ENCODE data around the gene NUTM2D. TPM values are rescaled to one million over a fixed set of nuclear protein-coding genes. Genes with fewer than 3 reads are reported as not detected.
"Not testable (repeated sequence)": the region's sequence is repeated elsewhere in the genome, so short reads cannot be mapped to it uniquely, and the experiment has no call there.

NUTM2D gene, protein sequence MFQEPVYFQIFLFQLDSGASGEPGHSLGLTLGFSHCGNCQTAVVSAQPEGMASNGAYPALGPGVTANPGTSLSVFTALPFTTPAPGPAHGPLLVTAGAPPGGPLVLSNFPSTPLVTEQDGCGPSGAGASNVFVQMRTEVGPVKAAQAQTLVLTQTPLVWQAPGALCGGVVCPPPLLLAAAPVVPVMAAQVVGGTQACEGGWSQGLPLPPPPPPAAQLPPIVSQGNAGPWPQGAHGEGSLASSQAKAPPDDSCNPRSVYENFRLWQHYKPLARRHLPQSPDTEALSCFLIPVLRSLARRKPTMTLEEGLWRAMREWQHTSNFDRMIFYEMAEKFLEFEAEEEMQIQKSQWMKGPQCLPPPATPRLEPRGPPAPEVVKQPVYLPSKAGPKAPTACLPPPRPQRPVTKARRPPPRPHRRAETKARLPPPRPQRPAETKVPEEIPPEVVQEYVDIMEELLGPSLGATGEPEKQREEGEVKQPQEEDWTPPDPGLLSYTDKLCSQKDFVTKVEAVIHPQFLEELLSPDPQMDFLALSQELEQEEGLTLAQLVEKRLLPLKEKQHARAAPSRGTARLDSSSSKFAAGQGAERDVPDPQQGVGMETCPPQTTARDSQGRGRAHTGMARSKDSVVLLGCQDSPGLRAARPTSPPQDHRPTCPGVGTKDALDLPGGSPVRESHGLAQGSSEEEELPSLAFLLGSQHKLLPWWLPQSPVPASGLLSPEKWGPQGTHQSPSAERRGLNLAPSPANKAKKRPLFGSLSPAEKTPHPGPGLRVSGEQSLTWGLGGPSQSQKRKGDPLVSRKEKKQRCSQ
- 5.7 TPM for total RNA-seq
- 1 to 10 TPM; 5.8 to 8.8 (median 7.6) TPM for polyA plus RNA-seq (ENCODE audit: insufficient read depth in 1 of 8, insufficient read length in 8 of 8, low replicate concordance in 1 of 8)
- long read RNA-seq, donor 1 = 0 reads
- long read RNA-seq, donor 2 = 0 reads
- long read RNA-seq, donor 3 = 0 reads
- long read RNA-seq, donor 4, partial matches to known transcripts = 0 of 1 reads
- long read RNA-seq, donor 4, other reads (novel, unspliced or antisense) = 0 of 1 reads
- long read RNA-seq, donor 5 = 0 reads
- long read RNA-seq, donor 6 = 0 reads
- long read RNA-seq, donor 7 = 0 reads
- long read RNA-seq, donor 8 = 0 reads
- long read RNA-seq, donor 9 = 0 reads
- long read RNA-seq, donor 10 = 0 reads
- long read RNA-seq, donor 11 = 0 reads

DNA sequence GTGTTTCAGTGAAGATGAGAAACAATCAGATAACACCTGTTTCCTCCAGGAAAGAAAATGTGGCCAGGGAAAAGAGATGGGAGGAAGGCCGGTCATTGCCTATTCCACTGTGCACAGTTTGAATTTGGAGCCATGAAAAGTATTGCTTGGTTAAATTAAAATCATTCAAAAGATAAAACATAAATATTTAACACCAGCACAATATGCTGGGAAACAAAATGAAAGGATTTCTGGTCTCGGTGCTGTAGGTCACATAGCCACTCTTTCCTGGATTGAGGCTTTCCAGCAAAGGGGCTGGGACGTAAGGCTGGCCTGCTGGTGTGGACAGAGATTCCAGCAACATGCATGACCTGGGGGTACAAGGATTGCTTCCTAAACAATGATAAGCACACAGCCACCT lies at the start of gene NUTM2D:
TSS of gene NUTM2D (plus strand) at position 301 of the 400 bp plus-strand sequence. CDS start 522 bp downstream, outside the sequence.
- not testable (repeated sequence) for DNase-seq; H3K4me3 ChIP-seq (ENCODE audit: low read length); H3K36me3 ChIP-seq (ENCODE audit: control insufficient read depth, insufficient read depth, low read length); H3K9me3 ChIP-seq (replicated peaks; ENCODE audit: control insufficient read depth, low read depth, low read length); H3K27me3 ChIP-seq (ENCODE audit: control insufficient read depth, insufficient read depth, low read length); H3K4me1 ChIP-seq (ENCODE audit: control insufficient read depth, insufficient read depth, low read length); H3K27ac ChIP-seq (ENCODE audit: low read length)
- no CpG with 5 or more reads among the region's 3 CpGs for WGBS (ENCODE audit: insufficient coverage)

DNA sequence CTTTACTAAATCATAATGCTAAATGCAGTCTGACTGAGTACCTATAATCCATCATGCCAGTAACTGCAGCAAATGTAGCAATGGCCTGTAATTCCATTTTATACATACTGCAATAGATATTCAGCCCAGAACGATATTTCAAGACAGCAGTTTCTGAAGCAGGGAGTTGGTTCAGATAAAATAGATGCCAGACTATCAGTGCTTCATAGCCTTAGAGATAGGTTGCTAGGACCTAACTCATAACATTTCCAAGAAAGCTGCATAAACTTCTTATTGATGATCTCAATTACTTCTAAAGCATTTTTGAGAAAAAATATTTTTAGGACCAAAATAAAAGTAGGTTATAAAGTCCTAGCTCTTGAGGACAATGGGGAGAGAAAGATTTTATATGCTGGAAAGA lies 48.8 kb upstream of the NUTM2D start:
- DNase-seq = peak; percentile 1
- no CpG with 5 or more reads among the region's 1 CpG for WGBS (ENCODE audit: insufficient coverage)
- H3K4me1 ChIP-seq (ENCODE audit: control insufficient read depth, insufficient read depth, low read length); H3K27me3 ChIP-seq (ENCODE audit: control insufficient read depth, insufficient read depth, low read length); H3K27ac ChIP-seq (ENCODE audit: low read length); H3K36me3 ChIP-seq (ENCODE audit: control insufficient read depth, insufficient read depth, low read length); H3K4me3 ChIP-seq (ENCODE audit: low read length); H3K9me3 ChIP-seq (replicated peaks; ENCODE audit: control insufficient read depth, low read depth, low read length): not testable (repeated sequence)

DNA sequence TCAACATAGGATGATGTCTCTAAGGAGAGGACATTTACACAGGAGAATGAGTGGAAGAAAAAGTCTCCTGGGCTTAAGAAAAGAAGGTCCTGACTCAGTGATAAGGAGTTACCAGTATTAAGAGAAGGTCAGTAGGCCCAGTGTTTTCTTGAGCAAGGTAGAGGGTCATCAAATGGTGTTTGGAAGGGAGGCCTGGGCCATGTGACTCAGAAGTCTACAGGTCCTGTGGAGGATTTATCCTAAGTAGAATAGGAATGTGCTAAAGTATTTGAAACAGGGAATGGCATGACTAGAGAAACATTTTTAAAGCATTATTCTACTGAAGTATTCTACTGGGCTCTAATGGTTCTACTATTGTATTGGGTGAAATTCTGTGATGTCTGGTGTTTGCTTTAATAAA lies 47.9 kb upstream of the NUTM2D start:
- not testable (repeated sequence) for H3K27ac ChIP-seq (ENCODE audit: low read length); H3K4me1 ChIP-seq (ENCODE audit: control insufficient read depth, insufficient read depth, low read length); H3K9me3 ChIP-seq (replicated peaks; ENCODE audit: control insufficient read depth, low read depth, low read length); H3K27me3 ChIP-seq (ENCODE audit: control insufficient read depth, insufficient read depth, low read length); H3K36me3 ChIP-seq (ENCODE audit: control insufficient read depth, insufficient read depth, low read length); DNase-seq; H3K4me3 ChIP-seq (ENCODE audit: low read length)

DNA sequence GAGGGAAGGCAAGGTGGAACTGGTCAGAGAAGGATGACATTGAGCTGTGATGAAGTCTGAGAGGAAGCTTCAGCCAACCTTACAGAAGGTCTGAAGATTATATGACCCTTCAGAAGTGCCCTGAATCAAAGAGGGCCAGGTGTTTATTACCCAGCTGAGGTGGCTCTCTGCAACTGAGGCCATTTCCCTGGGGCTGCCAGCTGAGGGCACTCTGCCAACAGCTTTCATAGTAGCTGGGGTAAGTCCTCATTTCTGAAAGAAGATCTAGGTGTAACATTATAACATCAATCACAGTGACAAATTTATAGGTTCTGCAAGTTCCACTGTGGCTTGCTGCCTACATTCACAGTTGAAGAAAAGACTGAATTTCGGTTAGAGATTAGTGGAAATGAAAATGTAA lies 46.0 kb upstream of the NUTM2D start:
- no CpG with 5 or more reads among the region's 1 CpG for whole genome bisulfite sequencing (ENCODE audit: insufficient coverage)
- DNase-seq; H3K4me1 ChIP-seq (ENCODE audit: control insufficient read depth, insufficient read depth, low read length); H3K9me3 ChIP-seq (replicated peaks; ENCODE audit: control insufficient read depth, low read depth, low read length); H3K27ac ChIP-seq (ENCODE audit: low read length); H3K4me3 ChIP-seq (ENCODE audit: low read length); H3K36me3 ChIP-seq (ENCODE audit: control insufficient read depth, insufficient read depth, low read length); H3K27me3 ChIP-seq (ENCODE audit: control insufficient read depth, insufficient read depth, low read length): not testable (repeated sequence)

DNA sequence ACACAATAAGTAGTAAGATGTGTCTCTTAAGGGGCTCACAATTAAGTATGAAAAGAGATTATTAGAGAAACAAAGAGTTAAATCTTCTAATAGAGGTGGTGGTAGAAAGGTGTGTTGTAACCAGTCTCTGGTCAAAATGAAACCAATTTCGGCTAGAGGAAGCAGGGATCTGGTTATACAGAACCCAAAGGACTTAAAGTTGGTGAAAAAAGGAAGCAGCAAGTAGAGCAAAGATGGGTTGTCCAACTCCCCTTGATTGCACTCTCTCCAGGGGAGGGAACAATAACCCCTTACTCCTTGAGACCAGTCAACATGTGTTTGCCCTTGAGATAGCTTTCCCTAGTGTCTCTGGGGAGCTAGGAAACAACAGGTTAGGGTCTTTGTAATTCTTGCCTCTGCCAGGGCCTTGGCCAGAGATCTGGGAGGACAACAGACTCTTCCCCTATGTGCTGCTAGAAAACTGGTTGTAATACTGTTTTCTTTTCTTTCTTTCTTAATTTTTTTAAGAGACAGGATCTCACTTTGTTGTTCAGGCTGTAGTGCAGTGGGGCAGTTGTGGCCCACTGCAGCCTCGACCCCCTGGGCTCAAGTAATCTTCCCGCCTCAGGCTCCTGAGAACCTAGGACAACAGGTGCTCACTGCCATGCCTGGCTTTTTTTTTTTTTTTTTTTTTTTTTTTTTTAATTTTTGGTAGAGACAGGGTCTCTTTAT lies 43.7 kb upstream of the NUTM2D start:
- not testable (repeated sequence) for H3K4me1 ChIP-seq (ENCODE audit: control insufficient read depth, insufficient read depth, low read length); H3K36me3 ChIP-seq (ENCODE audit: control insufficient read depth, insufficient read depth, low read length); DNase-seq; H3K27me3 ChIP-seq (ENCODE audit: control insufficient read depth, insufficient read depth, low read length); H3K27ac ChIP-seq (ENCODE audit: low read length); H3K9me3 ChIP-seq (replicated peaks; ENCODE audit: control insufficient read depth, low read depth, low read length); H3K4me3 ChIP-seq (ENCODE audit: low read length)
- 0% methylated on average over 1 of the region's 3 CpGs for WGBS (ENCODE audit: insufficient coverage)

DNA sequence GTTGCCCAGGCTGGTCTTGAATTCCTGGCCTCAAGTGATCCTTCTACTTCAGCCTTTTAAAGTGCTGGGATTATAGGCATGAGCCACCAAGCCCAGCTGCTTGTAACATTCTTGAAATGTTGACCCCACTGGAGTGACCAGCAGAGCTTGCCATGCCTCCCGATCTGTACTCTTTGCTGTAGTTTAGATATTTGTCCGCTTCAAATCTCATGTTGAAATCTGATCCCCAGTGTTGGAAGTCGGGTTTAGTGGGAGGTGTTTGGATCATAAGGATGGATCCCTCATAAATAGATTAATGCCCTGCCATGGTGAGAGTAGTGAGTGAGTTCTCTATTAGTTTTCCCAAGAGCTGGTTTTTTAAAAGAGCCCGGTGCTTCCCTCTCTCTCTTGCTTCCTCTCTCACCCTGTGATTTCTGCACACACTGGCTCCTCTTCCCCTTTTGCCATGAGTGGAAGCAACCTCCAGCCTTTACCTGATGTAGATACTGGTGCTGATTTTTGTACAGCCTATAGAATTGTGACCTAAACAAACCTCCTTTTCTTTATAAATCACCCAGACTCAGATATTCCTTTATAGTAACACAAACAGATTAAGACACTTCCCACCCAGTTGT lies 43.1 kb upstream of the NUTM2D start:
- H3K27ac ChIP-seq (ENCODE audit: low read length); H3K4me1 ChIP-seq (ENCODE audit: control insufficient read depth, insufficient read depth, low read length); H3K4me3 ChIP-seq (ENCODE audit: low read length); H3K9me3 ChIP-seq (replicated peaks; ENCODE audit: control insufficient read depth, low read depth, low read length); H3K36me3 ChIP-seq (ENCODE audit: control insufficient read depth, insufficient read depth, low read length); H3K27me3 ChIP-seq (ENCODE audit: control insufficient read depth, insufficient read depth, low read length): not testable (repeated sequence)
- DNase-seq = peak; percentile 11
- no CpG with 5 or more reads among the region's 4 CpGs for WGBS (ENCODE audit: insufficient coverage)

DNA sequence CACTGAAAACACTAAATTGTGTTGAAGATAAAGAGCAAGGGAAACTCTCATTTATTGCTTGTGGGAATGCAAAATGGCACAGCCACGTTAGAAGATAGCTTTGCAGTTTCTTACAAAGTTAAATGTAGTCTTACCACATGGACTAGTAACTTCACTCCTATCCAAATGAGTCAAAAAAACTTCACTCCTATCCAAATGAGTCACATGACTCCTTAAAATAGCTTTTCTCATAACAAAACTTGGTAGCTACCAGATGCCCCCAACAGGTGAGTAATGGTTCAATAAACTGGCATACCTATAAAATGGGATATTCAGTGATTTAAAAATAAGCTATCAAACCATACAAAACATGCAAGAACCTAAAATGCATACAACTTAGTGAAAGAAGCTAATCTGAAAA lies 36.0 kb upstream of the NUTM2D start:
- H3K4me3 ChIP-seq (ENCODE audit: low read length); DNase-seq: not testable (repeated sequence)
- no CpG with 5 or more reads among the region's 1 CpG for WGBS (ENCODE audit: insufficient coverage)

DNA sequence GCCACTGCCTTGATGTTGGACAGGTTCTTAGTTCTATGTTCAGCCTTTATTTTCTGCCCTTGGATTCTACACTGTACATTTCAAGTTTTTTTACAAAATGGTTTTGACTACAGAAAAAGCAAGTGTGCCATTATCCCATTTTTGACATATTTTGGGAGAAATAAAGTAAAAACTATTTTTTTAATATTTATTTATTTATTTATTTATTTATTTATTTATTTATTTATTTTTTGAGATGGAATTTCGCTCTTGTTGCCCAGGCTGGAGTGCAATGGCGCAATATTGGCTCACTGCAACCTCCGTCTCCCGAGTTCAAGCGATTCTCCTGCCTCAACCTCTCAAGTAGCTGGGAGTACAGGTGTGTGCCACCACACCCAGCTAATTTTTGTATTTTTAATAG lies 33.0 kb upstream of the NUTM2D start:
- WGBS (ENCODE audit: insufficient coverage) = no CpG with 5 or more reads among the region's 5 CpGs

More for the DNA sequence above, 36.0 kb upstream of the NUTM2D start:
- not testable (repeated sequence) for H3K27me3 ChIP-seq (ENCODE audit: control insufficient read depth, insufficient read depth, low read length); H3K9me3 ChIP-seq (replicated peaks; ENCODE audit: control insufficient read depth, low read depth, low read length); H3K4me1 ChIP-seq (ENCODE audit: control insufficient read depth, insufficient read depth, low read length); H3K27ac ChIP-seq (ENCODE audit: low read length); H3K36me3 ChIP-seq (ENCODE audit: control insufficient read depth, insufficient read depth, low read length)

DNA sequence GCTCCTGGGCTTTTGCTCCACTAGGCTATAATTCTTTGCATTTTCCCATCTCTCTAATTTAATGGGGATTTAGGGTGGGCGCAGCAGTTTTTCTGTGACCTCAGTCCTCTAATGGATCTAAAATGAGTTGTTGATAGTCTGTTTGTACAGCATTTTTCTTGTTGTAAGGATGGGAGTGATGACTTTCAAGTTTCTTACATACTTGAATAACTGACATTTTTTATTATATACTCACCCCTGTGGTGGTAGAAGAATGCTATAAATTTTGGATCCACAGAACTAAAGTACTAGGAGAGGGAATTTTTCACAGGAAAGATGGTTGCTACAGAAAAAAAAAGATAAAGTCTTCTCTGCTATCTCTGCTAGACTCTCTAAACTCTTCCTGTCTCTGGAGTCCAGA lies 29.6 kb upstream of the NUTM2D start:
- not testable (repeated sequence) for H3K9me3 ChIP-seq (replicated peaks; ENCODE audit: control insufficient read depth, low read depth, low read length); H3K36me3 ChIP-seq (ENCODE audit: control insufficient read depth, insufficient read depth, low read length); H3K27ac ChIP-seq (ENCODE audit: low read length); H3K4me1 ChIP-seq (ENCODE audit: control insufficient read depth, insufficient read depth, low read length); H3K4me3 ChIP-seq (ENCODE audit: low read length); DNase-seq; H3K27me3 ChIP-seq (ENCODE audit: control insufficient read depth, insufficient read depth, low read length)
- no CpG with 5 or more reads among the region's 1 CpG for WGBS (ENCODE audit: insufficient coverage)

More for the DNA sequence above, 33.0 kb upstream of the NUTM2D start:
- DNase-seq; H3K4me1 ChIP-seq (ENCODE audit: control insufficient read depth, insufficient read depth, low read length); H3K36me3 ChIP-seq (ENCODE audit: control insufficient read depth, insufficient read depth, low read length); H3K27me3 ChIP-seq (ENCODE audit: control insufficient read depth, insufficient read depth, low read length); H3K9me3 ChIP-seq (replicated peaks; ENCODE audit: control insufficient read depth, low read depth, low read length); H3K4me3 ChIP-seq (ENCODE audit: low read length); H3K27ac ChIP-seq (ENCODE audit: low read length): not testable (repeated sequence)
